Endothelial cell of umbilical vein (primary cell): Measurements from ENCODE around the gene FUT7. TPM values are rescaled to one million over a fixed set of nuclear protein-coding genes. Genes with fewer than 3 reads are reported as not detected.

Experiments
- BruUV-seq: library from RNA; stranded (reverse); fragments of 400-500 nt; replicated peaks from 2 replicates; lab custom pipeline; 2021; lab: Mats Ljungman, UMichigan
- CTCF ChIA-PET: fragments of 300-600, 350-600 bp; sonication (Branson Sonifier 250); formaldehyde crosslinking; loops from one replicate; lab custom pipeline; 2021; ENCODE audit warnings: antibody characterized with exemption, inconsistent platforms; lab: Charles Lee
- POLR2A ChIA-PET: fragments of 300-600, 350-600 bp; sonication (Branson Sonifier 250); formaldehyde crosslinking; loops from one replicate; lab custom pipeline; 2021; ENCODE audit warnings: antibody characterized with exemption, inconsistent platforms; lab: Charles Lee
- DNase-seq: peaks from one replicate; pipeline ENCODE4 v3.0.0-alpha.2; 2011; ENCODE audit warnings: low read depth, low spot score
- FAIRE-seq: peaks from 2 replicates; lab custom pipeline; 2011; peaks lifted over from hg19 to GRCh38; lab: Jason Lieb, UNC
- H2AFZ ChIP-seq: 2 replicates; pipeline ENCODE4 v1.6.0; 2012; ENCODE audit warnings: low read depth, low read length, control low read depth, inconsistent platforms
- H3K27ac ChIP-seq: 2 replicates; pipeline ENCODE4 v1.5.1; 2011; ENCODE audit warnings: low read depth, mild to moderate bottlenecking, control low read depth, low read length, moderate library complexity; ENCODE audit not compliant: insufficient read depth
- H3K27me3 ChIP-seq, 2 experiments: 2 replicates each; pipeline versions ENCODE4 v1.6.0 to v1.6.1; 2011; ENCODE audit warnings: low read length in 2 of 2, mixed read lengths in 1 of 2; ENCODE audit not compliant: control insufficient read depth in 2 of 2, insufficient read depth in 2 of 2
- H3K36me3 ChIP-seq, 2 experiments: 2 replicates in 1 of 2; 3 replicates in 1 of 2; pipeline ENCODE4 v1.5.1; 2011; ENCODE audit warnings: low read length in 2 of 2, mild to moderate bottlenecking in 1 of 2, moderate library complexity in 1 of 2; ENCODE audit not compliant: control insufficient read depth in 2 of 2, insufficient read depth in 2 of 2; ENCODE audit errors: extremely low read depth in 1 of 2
- H3K4me1 ChIP-seq: 3 replicates; pipeline ENCODE4 v1.5.1; 2011; ENCODE audit warnings: mild to moderate bottlenecking, low read length; ENCODE audit not compliant: control insufficient read depth, insufficient read depth; ENCODE audit errors: extremely low read depth
- H3K4me2 ChIP-seq: 2 replicates; pipeline ENCODE4 v1.6.1; 2011; ENCODE audit warnings: low read length, control low read depth, mixed read lengths; ENCODE audit not compliant: insufficient read depth
- H3K4me3 ChIP-seq, 3 experiments: fragments of 200-600 bp in 1 of 3; sonication (generic), shearing (Covaris generic) in 1 of 3; replicated peaks in 1 of 3; 2 replicates each; pipeline ENCODE4 v1.5.1; 2011 to 2016; ENCODE audit warnings: control low read depth in 3 of 3, low read length in 3 of 3, mild to moderate bottlenecking in 2 of 3, inconsistent platforms in 1 of 3, low read depth in 1 of 3, moderate library complexity in 1 of 3; ENCODE audit not compliant: insufficient read depth in 1 of 3
- H3K79me2 ChIP-seq: 2 replicates; pipeline ENCODE4 v1.6.0; 2012; ENCODE audit warnings: low read length, inconsistent platforms; ENCODE audit not compliant: control insufficient read depth, insufficient read depth
- H3K9ac ChIP-seq: replicated peaks from 2 replicates; pipeline ENCODE3; 2011; ENCODE audit warnings: low read length, control low read depth; ENCODE audit not compliant: insufficient read depth; ENCODE audit errors: extremely low read depth
- H3K9me1 ChIP-seq: replicated peaks from 3 replicates; pipeline ENCODE4 v1.6.0; 2011; ENCODE audit warnings: mild to moderate bottlenecking, low read length; ENCODE audit not compliant: control insufficient read depth, insufficient read depth; ENCODE audit errors: extremely low read depth
- H3K9me3 ChIP-seq: replicated peaks from 2 replicates; pipeline ENCODE4 v1.5.1; 2012; ENCODE audit warnings: low read length, inconsistent platforms; ENCODE audit not compliant: control insufficient read depth, insufficient read depth
- H4K20me1 ChIP-seq: replicated peaks from 2 replicates; pipeline ENCODE3; 2011; ENCODE audit warnings: mild to moderate bottlenecking, low read length; ENCODE audit not compliant: control insufficient read depth, insufficient read depth; ENCODE audit errors: extremely low read depth
- CTCF ChIP-seq, 2 donors: IDR thresholded peaks; 1 replicate in 1 of 2; 2 replicates in 1 of 2; pipeline ENCODE4 v1.5.1; 2011; ENCODE audit warnings: low read length in 2 of 2, mild to moderate bottlenecking in 2 of 2, moderate library complexity in 2 of 2, control low read depth in 1 of 2, inconsistent platforms in 1 of 2, low read depth in 1 of 2; ENCODE audit not compliant: insufficient read depth in 1 of 2; ENCODE audit errors: extremely low read depth in 1 of 2
- EZH2 ChIP-seq: IDR thresholded peaks from 2 replicates; pipeline ENCODE4 v1.6.1; 2012; ENCODE audit warnings: borderline replicate concordance, low read depth, mild to moderate bottlenecking, moderate library complexity, low read length, inconsistent platforms; ENCODE audit not compliant: severe bottlenecking
- FOS ChIP-seq: IDR thresholded peaks from 2 replicates; pipeline ENCODE4 v1.6.1; 2011; ENCODE audit warnings: mild to moderate bottlenecking, low read length, moderate library complexity, borderline replicate concordance; ENCODE audit not compliant: insufficient read depth
- GATA2 ChIP-seq: IDR thresholded peaks from 2 replicates; pipeline ENCODE4 v1.7.0; 2011; ENCODE audit warnings: low read depth, mild to moderate bottlenecking, moderate library complexity, mixed read lengths, low read length; ENCODE audit not compliant: insufficient read length, insufficient read depth
- JUN ChIP-seq: IDR thresholded peaks from 2 replicates; pipeline ENCODE4 v1.6.1; 2011; ENCODE audit warnings: borderline replicate concordance, low read depth; ENCODE audit not compliant: insufficient read length, insufficient read depth
- MYC ChIP-seq: IDR thresholded peaks from one replicate; pipeline ENCODE4 v1.6.1; 2011; ENCODE audit warnings: mild to moderate bottlenecking, low read depth, low read length
- POLR2A ChIP-seq: IDR thresholded peaks from 2 replicates; pipeline ENCODE4 v1.6.1; 2012; ENCODE audit warnings: low read depth, mild to moderate bottlenecking, control low read depth, low read length
- POLR2AphosphoS5 ChIP-seq: IDR thresholded peaks from 2 replicates; pipeline ENCODE4 v1.6.1; 2012; ENCODE audit warnings: low read depth, mild to moderate bottlenecking, control low read depth, low read length, moderate library complexity; ENCODE audit not compliant: insufficient read depth
- dilution Hi-C: fragments of 300-500 bp; cut with MboI; formaldehyde crosslinking; loops from one replicate; pipeline ENCODE4 v1.15.0; 2019; ENCODE audit warnings: low sequenced_read_pairs; ENCODE audit not compliant: extremely low pct_ligation_motif_present
- intact Hi-C: fragments of 100-400 bp; cut with micrococcal nuclease; formaldehyde crosslinking; loops from one replicate; pipeline ENCODE4 v1.10.0; 2022
- polyA plus RNA-seq, 4 experiments: library from polyadenylated mRNA; depleted of rRNA in 3 of 4; stranded (reverse) in 3 of 4; unstranded in 1 of 4; fragments of >200 nt; gene quantifications; 2 replicates each; pipeline versions ENCODE4 v1.2.1 to v1.2.3, GENCODE V29; 2011 to 2012; ENCODE audit warnings: missing spikeins in 1 of 4
- total RNA-seq: library from RNA; stranded (reverse); gene quantifications from 2 replicates; pipeline ENCODE4 v1.2.3, GENCODE V29; 2021
- TF ChIP-seq, protein P1 (sequence below): IDR thresholded peaks from 2 replicates; pipeline ENCODE4 v1.6.1; 2011; ENCODE audit not compliant: insufficient read depth, insufficient read length

Gene FUT7
- total and polyA plus RNA-seq, 2 donors (not counting 3 experiments of a cell fraction or from before 2014, with no cell fraction given) = not detected

GRCh38 chr9:136997371-136997770 is 34.5 kb downstream of the FUT7 start:
- FAIRE-seq = no peak
- no peaks in the 10 kb centered on the region for H3K27me3 ChIP-seq
- ChIA-PET CTCF (interaction anchor here (0.7 to 2.7 kb wide), 10 partner anchors 12 to 207 kb away, joined by 3 to 27 read pairs (median 3); partner anchors contain the start of genes AJM1, NPDC1 and TMEM141), POLR2A (no interaction called here)
- H3K9me1 ChIP-seq = no peaks in the 10 kb centered on the region
- no peaks in the 10 kb centered on the region for H3K9me3 ChIP-seq
- H3K27ac ChIP-seq = peak overlapping the region; percentile 33
- H3K36me3 ChIP-seq = no peaks in the 10 kb centered on the region
- no peak overlapping the region for H3K9ac ChIP-seq
- H3K79me2 ChIP-seq = peaks cover 9% of the 10 kb centered on the region
- intact Hi-C loops = loop anchor here (5.0 kb wide), 1 partner anchor 155 kb away; the partner anchor contains the start of gene AJM1
- dilution Hi-C loops = no loop called here
- no peaks in the 10 kb centered on the region for H4K20me1 ChIP-seq
- BruUV-seq = no TSS peak
- peak overlapping the region; percentile 6 for H3K4me2 ChIP-seq
- H3K4me3 ChIP-seq = no peak overlapping the region
- peak overlapping the region; percentile 64 for H2AFZ ChIP-seq
- no peak for DNase-seq
- peaks cover 32% of the 10 kb centered on the region for H3K4me1 ChIP-seq
- no peak for TF ChIP-seq POLR2AphosphoS5
- TF ChIP-seq CTCF (IDR thresholded peaks at IDR 0.05; ENCODE audit: extremely low read depth in 1 of 2, insufficient read depth in 1 of 2, low read depth in 1 of 2, low read length in 2 of 2) = no peak
- TF ChIP-seq FOS = no peak
- no peak for TF ChIP-seq MYC
- no peak for TF ChIP-seq JUN
- TF ChIP-seq, protein P1, sequence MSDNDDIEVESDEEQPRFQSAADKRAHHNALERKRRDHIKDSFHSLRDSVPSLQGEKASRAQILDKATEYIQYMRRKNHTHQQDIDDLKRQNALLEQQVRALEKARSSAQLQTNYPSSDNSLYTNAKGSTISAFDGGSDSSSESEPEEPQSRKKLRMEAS = no peak
- no peak for TF ChIP-seq GATA2
- TF ChIP-seq POLR2A = no peak
- no peak for TF ChIP-seq EZH2
